ENCODE measurements around the gene MRPL36. TPM values are rescaled to one million over a fixed set of nuclear protein-coding genes. Genes with fewer than 3 reads are reported as not detected.

Gene MRPL36
- total and polyA plus RNA-seq, 2 donors (not counting 3 experiments of a cell fraction or from before 2014, with no cell fraction given): 70.3 to 72.7 TPM

GRCh38 chr5:1752881-1753280 lies 46.8 kb downstream of the MRPL36 start:
- dilution Hi-C loops (cut with MboI; ENCODE audit: extremely low pct_ligation_motif_present, low sequenced_read_pairs) (no loop called here), intact Hi-C loops (cut with micrococcal nuclease) (no loop called here)

More at GRCh38 chr5:1752881-1753280, 46.8 kb downstream of the MRPL36 start:
- TF ChIP-seq CTCF (IDR thresholded peaks at IDR 0.05; ENCODE audit: extremely low read depth in 1 of 2, insufficient read depth in 1 of 2, low read depth in 1 of 2, low read length in 2 of 2) (no peak), JUN (IDR thresholded peaks at IDR 0.05; ENCODE audit: borderline replicate concordance, insufficient read depth, insufficient read length, low read depth) (no peak), GATA2 (IDR thresholded peaks at IDR 0.05; ENCODE audit: insufficient read depth, insufficient read length, low read depth, low read length) (no peak), FOS (IDR thresholded peaks at IDR 0.05; ENCODE audit: borderline replicate concordance, insufficient read depth, low read length) (no peak), MAX (IDR thresholded peaks at IDR 0.05; ENCODE audit: insufficient read depth, insufficient read length) (no peak), EZH2 (IDR thresholded peaks at IDR 0.05; ENCODE audit: borderline replicate concordance, low read depth, low read length, severe bottlenecking) (no peak), MYC (IDR thresholded peaks at IDR 0.05; ENCODE audit: low read depth, low read length) (no peak), POLR2A (IDR thresholded peaks at IDR 0.05; ENCODE audit: low read depth, low read length) (no peak), POLR2AphosphoS5 (IDR thresholded peaks at IDR 0.05; ENCODE audit: insufficient read depth, low read depth, low read length) (no peak)
- Histone ChIP-seq H4K20me1 (replicated peaks; ENCODE audit: control insufficient read depth, extremely low read depth, insufficient read depth, low read length) (no peaks in the 10 kb centered on the region), H3K27ac (ENCODE audit: insufficient read depth, low read depth, low read length) (no peak overlapping the region), H3K9me3 (replicated peaks; ENCODE audit: control insufficient read depth, insufficient read depth, low read length) (no peaks in the 10 kb centered on the region), H3K27me3 (ENCODE audit: control insufficient read depth in 2 of 2, insufficient read depth in 2 of 2, low read length in 2 of 2) (no peaks in the 10 kb centered on the region), H2AFZ (ENCODE audit: low read depth, low read length) (no peak overlapping the region), H3K4me1 (ENCODE audit: control insufficient read depth, extremely low read depth, insufficient read depth, low read length) (no peaks in the 10 kb centered on the region), H3K4me3 (replicated peaks in 1 of 3; ENCODE audit: insufficient read depth in 1 of 3, low read depth in 1 of 3, low read length in 3 of 3) (no peak overlapping the region), H3K36me3 (ENCODE audit: control insufficient read depth in 2 of 2, extremely low read depth in 1 of 2, insufficient read depth in 2 of 2, low read length in 2 of 2) (no peaks in the 10 kb centered on the region), H3K79me2 (ENCODE audit: control insufficient read depth, insufficient read depth, low read length) (no peaks in the 10 kb centered on the region), H3K9ac (replicated peaks; ENCODE audit: extremely low read depth, insufficient read depth, low read length) (no peak overlapping the region), H3K9me1 (replicated peaks; ENCODE audit: control insufficient read depth, extremely low read depth, insufficient read depth, low read length) (no peaks in the 10 kb centered on the region), H3K4me2 (ENCODE audit: insufficient read depth, low read length) (no peak overlapping the region)
- DNase-seq (ENCODE audit: low read depth, low spot score): no peak
- no TSS peak for BruUV-seq (replicated peaks)
- no peak for FAIRE-seq
- POLR2A ChIA-PET: no interaction called here
- CTCF ChIA-PET: interaction anchor here (0.9 kb wide), 2 partner anchors 11 to 20 kb away, joined by 4 to 5 read pairs; no protein-coding TSS in a partner anchor

All from endothelial cell of umbilical vein (primary cell).